Colonic mucosa (tissue), 4 donors: ENCODE data around the gene CLASP1. TPM values are rescaled to one million over a fixed set of nuclear protein-coding genes. Genes with fewer than 3 reads are reported as not detected.

ENCODE experiments used
- DNase-seq: peaks from one replicate; pipeline ENCODE4 v3.0.0-alpha.2; 2020
- H3K27ac ChIP-seq: fragments of 200-600 bp; one replicate; pipeline ENCODE4 v1.8.0; 2021
- H3K27me3 ChIP-seq: fragments of 200-600 bp; one replicate; pipeline ENCODE4 v1.8.0; 2021
- H3K36me3 ChIP-seq: fragments of 200-600 bp; one replicate; pipeline ENCODE4 v1.8.0; 2021
- H3K4me1 ChIP-seq: fragments of 200-600 bp; one replicate; pipeline ENCODE4 v1.8.0; 2021; ENCODE audit warnings: mild to moderate bottlenecking
- H3K4me3 ChIP-seq: fragments of 200-600 bp; one replicate; pipeline ENCODE4 v1.8.0; 2021
- H3K9ac ChIP-seq, 2 donors: one replicate each; pipeline ENCODE4 v1.7.0; 2013; ENCODE audit warnings: control low read depth in 2 of 2, low read depth in 2 of 2, low read length in 2 of 2
- H3K9me3 ChIP-seq: fragments of 200-600 bp; one replicate; pipeline ENCODE4 v1.8.0; 2021
- intact Hi-C: fragments of 100-400 bp; cut with DNase I; formaldehyde crosslinking; loops from one replicate; pipeline ENCODE4 v1.14.1; 2022
- total RNA-seq, 2 donors: library from RNA; stranded (reverse); fragmentation: NEBNext Ultra II Directional in 1 of 2; extraction: Animal tissue kit (Norgen Biotek cat#: 25700) in 1 of 2; gene quantifications; one replicate each; pipeline ENCODE4 v1.2.1, GENCODE V29; 2021
- TF ChIP-seq, protein P1 (sequence below): fragments of 200-600 bp; IDR thresholded peaks from one replicate; pipeline ENCODE4 v1.8.0; 2022; ENCODE audit warnings: antibody characterized with exemption, mild to moderate bottlenecking
- donor health status: healthy.
- donor health status: DM: no; HTN: no; CAD: no.
- donor health status: DM: no; HTN: no; CAD: no.

The CLASP1 gene
- total RNA-seq, 2 donors from 2014 or later: 30.3 to 32.3 TPM

DNA sequence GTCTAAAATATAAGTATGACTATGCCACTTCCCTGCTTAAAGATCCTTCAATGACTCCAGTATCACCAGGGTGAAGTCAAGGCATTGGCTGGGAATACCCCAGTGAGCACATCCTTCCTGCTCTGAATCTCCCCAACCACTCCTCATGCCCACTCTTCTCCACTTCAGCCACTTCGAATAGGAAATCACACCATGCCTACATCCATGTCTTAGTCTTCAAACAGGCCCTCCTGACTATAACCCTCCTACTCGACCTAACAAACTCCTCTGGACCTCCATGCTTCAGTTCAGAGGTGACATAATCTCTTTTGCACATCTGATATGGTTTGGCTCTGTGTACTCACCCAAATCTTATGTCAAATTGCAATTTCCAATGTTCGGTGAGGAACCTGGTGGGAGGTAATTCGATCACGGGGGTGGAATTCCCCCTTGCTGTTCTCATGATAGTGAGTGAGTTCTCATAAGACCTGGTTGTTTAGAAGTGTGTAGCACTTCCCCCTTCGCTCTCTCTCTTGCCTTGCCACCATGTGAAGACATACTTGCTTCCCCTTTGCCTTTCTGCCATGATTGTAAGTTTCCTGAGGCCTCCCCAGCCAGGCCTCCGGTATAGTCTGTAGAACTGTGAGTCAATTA, 276.4 kb downstream of the CLASP1 start:
- Histone ChIP-seq H3K9me3 (no peaks in the 10 kb centered on the region), H3K27ac (no peak overlapping the region), H3K4me1 (peaks cover 3% of the 10 kb centered on the region), H3K9ac (no peak overlapping the region), H3K4me3 (no peak overlapping the region), H3K36me3 (no peaks in the 10 kb centered on the region), H3K27me3 (no peaks in the 10 kb centered on the region)
- no peak for DNase-seq
- TF ChIP-seq, protein P1, sequence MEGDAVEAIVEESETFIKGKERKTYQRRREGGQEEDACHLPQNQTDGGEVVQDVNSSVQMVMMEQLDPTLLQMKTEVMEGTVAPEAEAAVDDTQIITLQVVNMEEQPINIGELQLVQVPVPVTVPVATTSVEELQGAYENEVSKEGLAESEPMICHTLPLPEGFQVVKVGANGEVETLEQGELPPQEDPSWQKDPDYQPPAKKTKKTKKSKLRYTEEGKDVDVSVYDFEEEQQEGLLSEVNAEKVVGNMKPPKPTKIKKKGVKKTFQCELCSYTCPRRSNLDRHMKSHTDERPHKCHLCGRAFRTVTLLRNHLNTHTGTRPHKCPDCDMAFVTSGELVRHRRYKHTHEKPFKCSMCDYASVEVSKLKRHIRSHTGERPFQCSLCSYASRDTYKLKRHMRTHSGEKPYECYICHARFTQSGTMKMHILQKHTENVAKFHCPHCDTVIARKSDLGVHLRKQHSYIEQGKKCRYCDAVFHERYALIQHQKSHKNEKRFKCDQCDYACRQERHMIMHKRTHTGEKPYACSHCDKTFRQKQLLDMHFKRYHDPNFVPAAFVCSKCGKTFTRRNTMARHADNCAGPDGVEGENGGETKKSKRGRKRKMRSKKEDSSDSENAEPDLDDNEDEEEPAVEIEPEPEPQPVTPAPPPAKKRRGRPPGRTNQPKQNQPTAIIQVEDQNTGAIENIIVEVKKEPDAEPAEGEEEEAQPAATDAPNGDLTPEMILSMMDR: no peak
- intact Hi-C loops: no loop called here

DNA sequence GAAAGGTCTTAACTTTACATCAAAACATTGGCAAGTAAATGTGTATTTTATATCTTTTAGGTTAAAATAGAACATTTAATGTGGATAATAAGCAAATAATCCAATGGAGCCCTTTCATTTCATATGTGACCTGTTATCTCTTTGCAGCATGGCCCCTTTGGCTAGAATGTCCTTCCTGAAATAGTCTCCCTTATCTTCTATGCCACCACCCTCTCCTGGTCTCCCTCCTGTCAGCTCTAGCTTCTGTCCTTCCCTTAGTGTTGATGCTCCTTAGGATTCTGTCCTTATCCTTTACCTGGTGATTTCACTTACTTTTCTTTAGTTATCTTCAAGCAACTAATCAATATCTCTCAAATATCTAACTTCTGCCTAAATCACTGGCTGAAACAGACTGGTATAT, 277.2 kb downstream of the CLASP1 start:
- Histone ChIP-seq H3K36me3 (no peaks in the 10 kb centered on the region), H3K9me3 (no peaks in the 10 kb centered on the region), H3K27me3 (no peaks in the 10 kb centered on the region), H3K9ac (no peak overlapping the region), H3K27ac (no peak overlapping the region), H3K4me3 (no peak overlapping the region), H3K4me1 (peaks cover 3% of the 10 kb centered on the region)
- no peak for DNase-seq
- TF ChIP-seq, protein P1: no peak
- intact Hi-C loops: no loop called here

DNA sequence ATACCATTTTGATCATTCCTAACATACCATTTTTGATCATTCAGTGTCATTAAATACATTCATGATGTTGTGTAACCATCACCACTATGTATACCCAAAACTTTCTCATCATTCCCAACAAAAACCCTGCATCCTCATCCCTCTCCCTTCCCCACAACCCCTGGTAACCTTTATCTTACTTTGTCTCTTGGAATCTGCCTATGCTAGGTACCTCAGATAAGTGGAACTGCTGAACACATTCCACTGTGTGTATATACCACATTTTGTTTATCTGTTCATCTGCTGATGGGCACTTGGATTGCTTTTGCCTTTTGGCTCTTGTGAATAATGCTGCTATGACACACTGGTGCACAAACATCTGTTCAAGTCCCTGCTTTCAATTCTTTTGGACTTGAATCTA, 280.4 kb downstream of the CLASP1 start:
- no peak for DNase-seq
- Histone ChIP-seq H3K9me3 (no peaks in the 10 kb centered on the region), H3K27ac (no peak overlapping the region), H3K4me3 (no peak overlapping the region), H3K9ac (no peak overlapping the region), H3K4me1 (peaks cover 4% of the 10 kb centered on the region), H3K36me3 (no peaks in the 10 kb centered on the region), H3K27me3 (no peaks in the 10 kb centered on the region)
- intact Hi-C loops: no loop called here
- TF ChIP-seq, protein P1: no peak

DNA sequence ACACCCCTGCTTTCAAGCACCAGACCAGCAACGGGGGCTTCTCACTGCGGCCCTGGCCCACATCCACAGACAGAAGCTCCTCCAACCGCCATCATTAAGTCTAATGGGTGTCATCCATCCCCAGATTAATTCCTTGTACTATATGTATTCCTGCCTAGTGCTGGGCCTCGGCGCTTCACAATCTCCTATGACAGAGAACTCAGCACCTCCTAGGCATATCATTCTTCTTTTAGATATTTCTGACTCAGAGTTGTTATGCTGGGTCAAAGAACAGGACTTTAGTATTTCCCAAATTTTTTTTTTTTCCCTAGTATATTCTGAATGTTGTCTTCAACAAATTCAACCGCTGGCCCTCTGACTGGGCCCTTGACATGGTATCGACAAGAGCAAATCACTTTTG, 281.1 kb downstream of the CLASP1 start:
- no peaks in the 10 kb centered on the region for H3K36me3 ChIP-seq
- H3K27ac ChIP-seq: no peak overlapping the region
- TF ChIP-seq, protein P1: no peak
- no peaks in the 10 kb centered on the region for H3K9me3 ChIP-seq
- no peaks in the 10 kb centered on the region for H3K27me3 ChIP-seq
- peaks cover 4% of the 10 kb centered on the region for H3K4me1 ChIP-seq
- H3K9ac ChIP-seq: no peak overlapping the region
- intact Hi-C loops: no loop called here
- no peak for DNase-seq
- no peak overlapping the region for H3K4me3 ChIP-seq

DNA sequence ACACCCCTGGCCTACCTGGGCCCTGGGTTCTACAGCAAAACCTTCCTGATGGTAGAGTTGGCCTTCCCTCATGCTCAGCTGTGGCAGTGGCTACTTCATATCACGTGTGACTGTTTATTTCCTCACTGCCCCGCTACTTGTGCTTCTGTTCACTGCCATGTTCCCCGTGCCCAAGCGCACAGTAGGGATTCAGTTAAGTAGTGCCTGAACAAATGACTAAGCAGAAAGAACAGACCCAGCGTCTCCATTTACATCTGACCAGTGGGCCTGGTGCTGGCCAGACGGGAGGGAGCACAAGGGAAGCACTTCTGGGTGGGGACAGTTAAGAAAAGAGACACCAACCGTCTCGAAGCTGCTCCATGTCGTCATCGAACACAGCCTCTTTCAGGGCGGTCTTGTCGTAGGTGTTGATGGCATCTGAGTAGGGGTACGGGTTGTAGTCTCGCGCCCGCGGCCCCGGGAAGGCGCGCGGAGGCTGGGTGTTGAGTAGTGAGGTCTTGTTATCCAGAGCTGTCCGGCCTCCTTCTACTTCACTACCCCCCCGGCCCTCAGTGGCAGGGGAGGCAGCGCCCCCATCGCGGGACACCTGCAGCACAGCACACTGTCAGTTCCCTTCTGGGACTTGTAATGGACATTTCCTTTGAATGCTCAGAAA, 281.9 kb downstream of the CLASP1 start:
- Histone ChIP-seq H3K9me3 (no peaks in the 10 kb centered on the region), H3K4me1 (peaks cover 4% of the 10 kb centered on the region), H3K4me3 (no peak overlapping the region), H3K36me3 (no peaks in the 10 kb centered on the region), H3K27me3 (no peaks in the 10 kb centered on the region), H3K9ac (no peak overlapping the region), H3K27ac (no peak overlapping the region)
- intact Hi-C loops: no loop called here
- DNase-seq: no peak
- TF ChIP-seq, protein P1: no peak
